Motor neuron (in vitro differentiated cells): ENCODE measurements around the gene KIRREL3. TPM values are rescaled to one million over a fixed set of nuclear protein-coding genes. Genes with fewer than 3 reads are reported as not detected.

Source experiments
- ATAC-seq, 8 experiments: fragments of 200-7000 bp; cut with Tn5 transposase; replicated peaks in 6 of 8; 2 replicates each; pipeline ENCODE4 v1.8.0; 2021; ENCODE audit warnings: mild to moderate bottlenecking in 8 of 8, moderate library complexity in 8 of 8
- H3K27ac ChIP-seq, 2 donors: fragments of 250-450 bp; sonication (Bioruptor Pico); 2 replicates each; pipeline ENCODE4 v1.9.0; 2021; ENCODE audit warnings: antibody characterized with exemption in 2 of 2, mild to moderate bottlenecking in 2 of 2, moderate library complexity in 1 of 2
- H3K4me1 ChIP-seq, 2 donors: fragments of 250-450 bp; sonication (Bioruptor Pico); replicated peaks in 1 of 2; 2 replicates each; pipeline ENCODE4 v1.6.1; 2021; ENCODE audit warnings: antibody characterized with exemption in 2 of 2, mild to moderate bottlenecking in 2 of 2, moderate library complexity in 1 of 2
- H3K4me3 ChIP-seq, 5 donors: fragments of 250-450 bp; sonication (Bioruptor Pico); 2 replicates each; pipeline ENCODE4 v1.9.0; 2021; ENCODE audit warnings: antibody characterized with exemption in 5 of 5, mild to moderate bottlenecking in 5 of 5, moderate library complexity in 4 of 5
- WGBS, 10 experiments: fragments of 450-650 bp; shearing (Covaris generic); methylation state at CpG; one replicate each; pipeline ENCODE4 v1.0.0; 2022; 5-methylcytosine and 5-hydroxymethylcytosine counted together
- in situ Hi-C, 9 experiments: fragments of 400-800 bp; cut with MboI; loops; one replicate each; pipeline ENCODE4 v1.15.0; 2021; ENCODE audit warnings: low sequenced_read_pairs in 9 of 9, low pct_unique_long_range_greater_than_20kb in 2 of 9; ENCODE audit not compliant: unreplicated experiment in 9 of 9
- total RNA-seq, 8 experiments: library from RNA; unstranded; fragments of 300-600 nt; gene quantifications; 2 replicates each; pipeline versions ENCODE4 v1.2.3 to v1.2.4, GENCODE V29; 2022

KIRREL3 gene
- total RNA-seq, 8 experiments from 2014 or later = 3.2 to 53.1 (median 4.8) TPM

DNA sequence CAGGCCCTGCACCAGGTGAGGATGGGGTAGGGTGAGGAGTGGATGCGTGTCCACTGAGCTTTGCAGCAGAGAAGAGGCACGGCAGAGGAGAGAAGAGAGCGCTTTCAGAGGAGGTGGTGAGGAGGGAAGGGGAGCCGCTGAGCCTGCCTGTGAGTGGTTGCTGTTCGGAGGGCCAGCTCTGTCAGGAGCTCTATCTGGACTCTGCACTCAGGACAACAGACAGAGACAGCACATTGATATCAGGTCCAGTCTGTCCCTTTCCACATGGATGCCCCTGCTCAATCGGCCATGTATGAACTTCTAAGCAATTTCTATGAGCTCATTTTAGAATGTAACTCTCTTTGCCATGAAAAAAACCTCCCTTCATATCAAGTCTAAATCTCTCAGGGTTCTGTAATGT lies 158.6 kb downstream of the KIRREL3 start:
- in situ Hi-C loops = no loop called here
- Histone ChIP-seq H3K4me1 (peaks cover 3 to 27% of the 10 kb centered on the region in 2 donors), H3K27ac (no peak overlapping the region), H3K4me3 (no peak overlapping the region)
- ATAC-seq = peak in 5 of 8 experiments; percentile 22 to 98 (median 70)
- 0 to 80% (median 60%) methylated on average over 1 to 3 of the region's 6 CpGs; no CpG with 5 or more reads in 3 of the 10 experiments for WGBS, 10 experiments

DNA sequence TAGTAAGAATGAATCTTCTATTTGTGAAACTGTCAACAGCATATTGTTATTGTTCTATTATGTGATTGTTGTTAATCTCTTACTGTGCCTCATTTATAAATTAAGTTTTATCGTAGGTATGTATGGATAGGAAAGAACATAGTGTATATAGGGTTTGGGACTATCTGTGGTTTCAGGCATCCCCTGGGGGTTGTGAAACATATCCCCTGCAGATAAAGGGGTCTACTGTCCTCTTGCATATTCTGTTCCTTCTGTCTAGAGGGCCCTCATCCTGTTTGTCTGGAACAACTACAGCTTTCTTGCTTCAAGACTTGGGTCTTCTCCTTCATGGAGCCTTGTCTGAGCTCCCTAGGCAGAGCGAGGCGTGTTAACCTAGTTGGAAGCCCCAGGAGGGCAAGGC lies 159.6 kb downstream of the KIRREL3 start:
- in situ Hi-C loops = no loop called here
- no peak for ATAC-seq
- whole genome bisulfite sequencing, 10 experiments = 75 to 100% (median 93%) methylated on average over 1 to 3 of the region's 3 CpGs; no CpG with 5 or more reads in 2 of the 10 experiments

DNA sequence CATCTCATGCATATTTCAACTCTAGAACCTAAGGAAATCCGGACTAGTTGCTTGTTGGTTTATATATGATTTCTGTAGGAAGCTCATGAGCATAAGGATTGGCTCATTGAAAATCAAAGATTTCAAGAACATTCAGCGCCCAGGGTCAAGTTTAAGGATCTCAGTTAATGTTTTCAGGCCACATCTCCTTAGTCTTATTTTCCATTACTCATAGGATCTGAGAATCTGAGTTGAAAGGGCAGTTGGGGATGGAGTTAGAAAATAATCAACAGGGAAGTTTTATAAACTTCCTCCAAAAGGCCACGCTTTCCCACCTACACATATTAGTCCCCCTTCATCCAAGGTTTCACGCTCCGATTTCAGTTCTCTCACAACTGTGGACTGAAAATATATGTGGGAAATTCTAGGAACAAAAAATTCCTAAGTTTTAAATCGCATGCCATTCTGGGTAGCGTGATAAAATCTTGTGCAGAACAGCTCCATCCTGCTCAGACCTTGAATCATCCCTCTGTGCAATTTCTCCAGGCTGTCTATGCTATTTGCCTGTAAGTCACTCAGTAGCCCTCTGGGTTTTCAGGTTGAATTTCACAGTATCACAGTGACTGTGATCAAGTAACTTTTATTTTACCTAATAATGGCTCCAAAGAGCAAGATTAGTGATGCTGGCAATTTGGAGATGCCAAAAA lies 160.2 kb downstream of the KIRREL3 start:
- H3K4me1 ChIP-seq = peaks cover 3 to 27% of the 10 kb centered on the region in 2 donors
- H3K27ac ChIP-seq = no peak overlapping the region
- no peak overlapping the region for H3K4me3 ChIP-seq
- 56 to 100% (median 83%) methylated on average over 1 to 5 of the region's 7 CpGs for WGBS, 10 experiments
- ATAC-seq = no peak
- in situ Hi-C loops = no loop called here

More for the DNA sequence above, 159.6 kb downstream of the KIRREL3 start:
- Histone ChIP-seq H3K4me1 (peaks cover 3 to 27% of the 10 kb centered on the region in 2 donors), H3K27ac (no peak overlapping the region), H3K4me3 (no peak overlapping the region)

DNA sequence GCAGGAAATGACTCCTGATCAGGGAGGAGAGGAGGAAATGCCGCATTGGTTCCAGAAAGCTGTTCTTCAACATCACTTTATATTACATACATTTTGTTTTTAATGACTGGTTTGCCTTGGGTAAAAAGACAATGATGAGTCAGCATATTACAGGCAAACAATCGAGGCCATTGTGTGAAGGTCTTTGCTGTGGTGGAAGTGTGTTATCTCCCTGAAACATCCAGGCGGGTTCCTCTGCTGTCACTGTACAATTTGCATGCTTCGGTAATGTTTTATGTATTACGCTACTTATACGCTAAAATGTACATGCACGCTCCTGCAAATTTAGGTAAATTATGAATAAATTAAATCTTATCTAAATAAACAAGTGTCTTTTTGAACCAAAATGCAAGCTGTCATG lies 161.1 kb downstream of the KIRREL3 start:
- H3K27ac ChIP-seq = no peak overlapping the region
- H3K4me3 ChIP-seq = no peak overlapping the region
- peaks cover 0 to 27% of the 10 kb centered on the region in 2 donors for H3K4me1 ChIP-seq
- peak in 5 of 8 experiments; percentile 25 to 90 (median 38) for ATAC-seq
- in situ Hi-C loops = no loop called here
- WGBS, 10 experiments = 60 to 100% (median 82%) methylated on average over 1 to 7 of the region's 7 CpGs; no CpG with 5 or more reads in 2 of the 10 experiments

DNA sequence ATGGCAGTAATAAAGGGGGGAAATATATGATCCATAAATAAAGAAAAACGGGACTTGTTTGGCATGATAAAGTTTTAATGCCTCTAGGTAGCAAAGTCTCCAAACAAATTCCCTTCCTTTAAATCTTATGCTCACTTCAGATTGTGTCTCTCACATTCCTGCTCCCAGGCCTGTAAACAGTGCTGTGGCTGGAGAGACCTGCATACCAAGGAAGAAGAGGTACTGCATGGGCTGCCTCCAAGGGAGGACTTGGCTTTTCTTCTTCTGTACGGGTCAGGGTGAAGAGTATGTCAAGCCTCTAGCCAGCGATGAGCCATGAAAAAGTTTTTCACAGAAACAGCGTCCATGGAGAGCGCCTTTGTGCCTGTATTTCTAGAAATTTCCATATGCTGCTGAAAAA lies 161.8 kb downstream of the KIRREL3 start:
- in situ Hi-C loops = no loop called here
- 50 to 92% (median 60%) methylated on average over 2 to 5 of the region's 5 CpGs; no CpG with 5 or more reads in 2 of the 10 experiments for WGBS, 10 experiments
- H3K4me3 ChIP-seq = no peak overlapping the region
- peaks cover 0 to 27% of the 10 kb centered on the region in 2 donors for H3K4me1 ChIP-seq
- peak in 2 of 8 experiments; percentile 16 to 33 for ATAC-seq
- no peak overlapping the region for H3K27ac ChIP-seq

DNA sequence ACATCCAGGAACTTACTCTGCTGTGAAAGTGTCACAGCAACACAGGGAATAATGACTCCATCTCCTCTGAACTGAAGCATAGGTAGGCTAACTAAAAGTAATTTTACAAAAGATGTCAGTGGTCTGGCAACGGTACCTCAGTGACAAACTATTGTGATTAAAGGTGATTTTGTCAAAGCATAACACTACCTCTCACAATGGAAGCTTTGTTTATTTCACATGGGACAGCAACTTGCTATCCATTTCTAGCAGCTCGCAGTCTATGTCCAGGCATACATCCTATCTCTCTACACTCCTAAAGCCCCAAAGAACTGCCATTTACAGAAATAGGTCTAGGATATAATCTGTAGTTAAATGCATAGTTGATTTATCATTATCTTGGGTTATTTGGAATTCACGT lies 163.0 kb downstream of the KIRREL3 start:
- Histone ChIP-seq H3K4me3 (no peak overlapping the region), H3K27ac (no peak overlapping the region), H3K4me1 (peaks cover 3 to 39% of the 10 kb centered on the region in 2 donors)
- ATAC-seq = no peak
- in situ Hi-C loops = no loop called here
- WGBS, 10 experiments = 67 to 94% (median 80%) methylated on average over 1 to 3 of the region's 3 CpGs

DNA sequence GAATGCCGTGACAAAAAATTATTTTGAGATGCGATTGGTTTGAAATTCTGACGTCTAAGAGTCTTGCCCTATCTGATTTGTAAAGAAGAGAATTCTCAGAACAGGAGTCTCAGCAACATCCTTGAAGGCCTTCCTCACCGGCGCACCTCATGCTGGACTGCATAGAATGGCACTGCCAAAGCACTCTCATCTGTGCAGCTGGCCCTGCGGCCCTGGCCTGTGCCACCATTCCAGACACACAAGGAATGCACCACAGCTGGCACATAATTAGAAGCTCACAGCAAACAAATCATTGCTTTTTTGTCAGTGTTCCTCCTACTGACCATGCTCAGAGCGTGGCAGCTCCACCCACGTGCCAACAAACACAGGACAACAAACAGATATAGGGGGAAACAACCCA lies 166.0 kb downstream of the KIRREL3 start:
- no peak overlapping the region for H3K27ac ChIP-seq
- WGBS, 10 experiments = 20 to 100% (median 93%) methylated on average over 2 to 7 of the region's 8 CpGs; no CpG with 5 or more reads in 3 of the 10 experiments
- H3K4me3 ChIP-seq = no peak overlapping the region
- in situ Hi-C loops = no loop called here
- ATAC-seq = peak in 2 of 8 experiments; percentile 17 to 39
- peaks cover 10 to 57% of the 10 kb centered on the region in 2 donors for H3K4me1 ChIP-seq

DNA sequence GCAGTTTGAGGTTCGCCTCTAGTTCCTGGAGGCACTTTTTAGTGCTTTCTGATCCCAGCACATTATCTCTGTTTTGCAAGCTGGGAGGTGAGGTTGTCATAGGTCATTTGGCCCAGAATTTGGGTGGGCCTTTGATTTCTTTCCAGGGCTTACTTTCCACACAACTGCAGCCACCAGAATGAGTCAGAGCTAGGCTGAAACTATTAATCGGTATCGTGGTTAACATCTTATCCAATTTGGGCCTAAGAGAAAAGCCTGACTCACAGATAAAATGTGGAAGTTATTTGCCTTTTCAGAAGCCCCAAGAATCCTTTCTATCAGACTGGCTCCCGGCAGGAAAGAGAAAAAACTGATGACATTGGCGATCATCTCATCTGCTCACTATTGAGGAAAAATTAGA lies 166.4 kb downstream of the KIRREL3 start:
- peak in 2 of 8 experiments; percentile 78 to 81 for ATAC-seq
- WGBS, 10 experiments = 0 to 100% (median 86%) methylated on average over 1 to 5 of the region's 5 CpGs
- no peak overlapping the region for H3K4me3 ChIP-seq
- H3K4me1 ChIP-seq = peaks cover 10 to 53% of the 10 kb centered on the region in 2 donors
- no peak overlapping the region for H3K27ac ChIP-seq
- in situ Hi-C loops = no loop called here

DNA sequence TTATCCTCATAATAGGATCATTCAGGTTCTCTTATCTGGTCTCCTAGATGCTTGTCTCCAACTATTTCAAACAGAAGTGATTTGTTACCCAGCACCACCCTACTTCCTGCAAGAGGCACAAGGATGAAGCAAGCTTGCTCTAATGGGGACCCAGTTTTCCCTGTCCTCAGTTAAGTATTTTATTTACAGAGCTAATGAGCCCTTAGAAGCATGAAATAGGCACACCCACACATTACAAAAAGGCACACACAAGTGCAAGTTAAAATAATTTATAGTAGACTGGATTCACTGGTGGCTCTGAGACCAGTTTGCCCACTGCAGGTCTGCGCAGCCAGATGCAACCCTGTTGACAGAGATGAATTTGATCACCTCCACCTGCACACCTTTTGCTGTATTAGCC lies 167.5 kb downstream of the KIRREL3 start:
- 80% methylated on average over 1 of the region's 1 CpG; no CpG with 5 or more reads in 9 of the 10 experiments for WGBS, 10 experiments
- peak in 4 of 8 experiments; percentile 16 to 75 (median 30) for ATAC-seq
- no peak overlapping the region for H3K27ac ChIP-seq
- in situ Hi-C loops = no loop called here
- H3K4me1 ChIP-seq = peaks cover 10 to 42% of the 10 kb centered on the region in 2 donors
- no peak overlapping the region for H3K4me3 ChIP-seq

DNA sequence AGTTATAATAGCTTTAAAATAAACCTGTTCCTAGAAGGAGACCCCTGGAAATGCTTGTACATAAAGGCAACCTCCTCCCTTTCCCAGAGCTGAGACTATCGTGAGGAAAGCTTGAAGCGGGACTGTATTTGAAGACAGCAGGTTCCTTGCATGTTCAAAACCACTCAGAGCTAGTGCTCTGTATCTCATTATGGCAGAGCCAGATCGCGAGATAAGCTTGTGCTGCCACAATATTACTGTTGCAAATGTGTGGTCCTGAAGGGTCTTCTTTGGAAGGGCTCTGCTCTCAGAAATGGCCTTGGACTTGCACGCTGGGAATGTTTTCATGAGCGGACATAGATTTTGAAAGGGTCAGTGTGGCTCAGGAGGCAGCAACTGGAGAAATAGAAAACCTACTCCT lies 168.2 kb downstream of the KIRREL3 start:
- 45 to 100% (median 87%) methylated on average over 1 to 5 of the region's 6 CpGs; no CpG with 5 or more reads in 2 of the 10 experiments for WGBS, 10 experiments
- Histone ChIP-seq H3K27ac (no peak overlapping the region), H3K4me3 (no peak overlapping the region), H3K4me1 (peaks cover 10 to 35% of the 10 kb centered on the region in 2 donors)
- peak in 1 of 8 experiments; percentile 20 for ATAC-seq
- in situ Hi-C loops = no loop called here

DNA sequence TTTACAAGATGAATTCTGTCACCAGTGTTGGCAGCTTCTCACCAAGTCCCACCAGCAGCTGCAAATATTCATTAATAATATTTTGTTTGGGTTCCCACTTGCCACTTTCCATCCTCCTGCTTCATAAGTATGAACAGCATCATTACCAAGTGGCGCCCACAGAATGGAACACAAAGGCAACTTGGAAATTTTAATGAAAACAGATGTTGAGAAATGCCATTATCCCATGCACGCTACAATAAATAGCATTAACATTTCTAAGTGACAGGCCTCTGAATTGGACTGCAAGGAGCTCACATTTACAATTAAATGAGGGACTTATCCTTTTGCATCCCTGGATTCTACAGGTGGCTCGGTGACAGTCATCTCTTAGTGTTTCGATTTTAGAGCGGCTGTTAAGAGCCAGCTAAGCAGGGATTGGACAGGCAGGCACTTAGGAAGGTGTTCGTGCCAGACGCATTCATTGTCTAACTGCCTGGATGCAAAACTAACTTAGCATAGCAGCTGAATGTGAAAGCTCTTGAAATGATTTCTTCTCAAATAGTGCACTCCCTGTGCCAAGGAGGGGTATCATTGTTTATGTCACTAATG lies 170.3 kb downstream of the KIRREL3 start:
- H3K4me1 ChIP-seq = peaks cover 10 to 35% of the 10 kb centered on the region in 2 donors
- no peak overlapping the region for H3K4me3 ChIP-seq
- WGBS, 10 experiments = 0 to 70% (median 33%) methylated on average over 2 to 6 of the region's 7 CpGs; no CpG with 5 or more reads in 1 of the 10 experiments
- H3K27ac ChIP-seq = no peak overlapping the region
- ATAC-seq = peak in 6 of 8 experiments; percentile 25 to 61 (median 42)
- in situ Hi-C loops = no loop called here

DNA sequence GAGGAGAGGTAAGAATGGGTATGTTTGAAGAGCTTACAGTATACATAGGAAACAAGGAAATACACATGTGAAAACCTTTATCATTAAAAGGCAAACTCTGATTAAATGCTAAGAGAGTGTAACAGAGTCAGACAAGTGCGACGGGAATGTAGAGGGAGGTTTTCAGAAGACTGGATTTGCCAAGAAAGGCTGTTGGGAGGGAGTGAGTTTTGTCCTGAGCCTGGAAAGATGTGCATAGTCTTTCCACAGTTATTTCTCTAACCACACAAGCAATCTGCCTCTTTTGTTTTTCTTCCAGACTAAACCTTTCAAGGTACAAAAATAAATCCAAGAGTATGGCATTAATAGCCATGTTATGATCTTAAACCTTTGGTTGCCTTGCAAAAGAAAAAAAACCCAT lies 170.9 kb downstream of the KIRREL3 start:
- no peak for ATAC-seq
- 71 to 100% (median 84%) methylated on average over 2 of the region's 2 CpGs; no CpG with 5 or more reads in 3 of the 10 experiments for WGBS, 10 experiments
- Histone ChIP-seq H3K27ac (no peak overlapping the region), H3K4me1 (peaks cover 10 to 35% of the 10 kb centered on the region in 2 donors), H3K4me3 (no peak overlapping the region)
- in situ Hi-C loops = no loop called here

DNA sequence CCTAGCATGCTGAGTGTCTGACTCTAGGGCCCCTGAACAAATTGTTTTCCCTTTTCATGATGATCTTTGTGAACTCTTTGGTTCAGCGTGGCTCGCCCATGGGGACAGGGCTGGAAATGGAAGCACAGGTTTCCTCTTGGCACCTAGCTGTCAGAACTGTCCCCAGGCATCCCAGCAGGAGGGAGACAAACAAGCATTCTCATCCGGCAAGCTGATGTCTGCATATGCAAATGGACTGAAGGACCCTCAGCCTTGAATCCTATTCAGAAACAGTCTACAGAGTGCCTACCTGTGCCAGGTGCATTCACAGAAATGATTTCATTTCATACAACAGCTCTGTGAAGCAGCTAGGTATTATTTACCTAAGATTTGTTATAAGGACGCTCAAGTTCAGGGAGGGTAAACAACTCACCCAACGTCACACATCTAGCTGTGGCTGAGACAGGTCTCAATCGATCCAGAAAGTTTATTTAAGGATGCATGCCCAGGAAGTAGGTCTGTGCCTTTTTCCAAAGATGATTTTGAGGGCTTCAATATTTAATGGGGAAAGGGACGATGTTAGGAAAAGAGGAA lies 176.4 kb downstream of the KIRREL3 start:
- WGBS, 10 experiments = 53 to 93% (median 68%) methylated on average over 1 to 7 of the region's 7 CpGs; no CpG with 5 or more reads in 3 of the 10 experiments
- H3K4me3 ChIP-seq = no peak overlapping the region

More for the DNA sequence above, 176.4 kb downstream of the KIRREL3 start:
- in situ Hi-C loops = no loop called here
- no peak for ATAC-seq
- H3K4me1 ChIP-seq = peaks cover 3 to 7% of the 10 kb centered on the region in 2 donors
- no peak overlapping the region for H3K27ac ChIP-seq
